RWPE2 (cell line): ENCODE results near the gene BRIP1.

Experiments
- ATAC-seq: fragments of 200-7000 bp; cut with Tn5 transposase; 3 replicates; pipeline ENCODE4 v1.9.1; 2021; ENCODE audit warnings: low read depth
- DNase-seq: peaks from one replicate; pipeline ENCODE4 v3.0.0-alpha.2; 2020; ENCODE audit warnings: low spot score
- H3K27ac ChIP-seq: fragments of 450-650 bp; 2 replicates; pipeline ENCODE4 v1.5.1; 2017; ENCODE audit warnings: mild to moderate bottlenecking; ENCODE audit not compliant: poor library complexity, severe bottlenecking
- H3K27me3 ChIP-seq: fragments of 250-450 bp; sonication (Bioruptor Pico); 2 replicates; pipeline ENCODE4 v1.5.1; 2021; ENCODE audit warnings: mild to moderate bottlenecking, moderate library complexity; ENCODE audit not compliant: insufficient read depth, poor library complexity, severe bottlenecking
- H3K36me3 ChIP-seq: fragments of 250-450 bp; sonication (Bioruptor Pico); 2 replicates; pipeline ENCODE4 v1.5.1; 2020; ENCODE audit warnings: low read depth, mild to moderate bottlenecking, moderate library complexity
- H3K4me1 ChIP-seq: fragments of 250-450 bp; sonication (Bioruptor Pico); 2 replicates; pipeline ENCODE4 v1.5.1; 2021; ENCODE audit warnings: mild to moderate bottlenecking, moderate library complexity; ENCODE audit not compliant: insufficient read depth, poor library complexity, severe bottlenecking
- H3K4me3 ChIP-seq: fragments of 250-450 bp; sonication (Bioruptor Pico); 2 replicates; pipeline ENCODE4 v1.5.1; 2021; ENCODE audit warnings: mild to moderate bottlenecking, moderate library complexity; ENCODE audit not compliant: severe bottlenecking
- H3K9me3 ChIP-seq: fragments of 250-450 bp; sonication (Bioruptor Pico); 2 replicates; pipeline ENCODE4 v1.5.1; 2021; ENCODE audit warnings: mild to moderate bottlenecking, moderate library complexity; ENCODE audit not compliant: severe bottlenecking
- TF ChIP-seq, protein P1 (sequence below): fragments of 450-650 bp; IDR thresholded peaks from one replicate; pipeline ENCODE4 v1.5.1; 2017; ENCODE audit warnings: mild to moderate bottlenecking, moderate library complexity; ENCODE audit not compliant: poor library complexity, severe bottlenecking

The BRIP1 gene

DNA sequence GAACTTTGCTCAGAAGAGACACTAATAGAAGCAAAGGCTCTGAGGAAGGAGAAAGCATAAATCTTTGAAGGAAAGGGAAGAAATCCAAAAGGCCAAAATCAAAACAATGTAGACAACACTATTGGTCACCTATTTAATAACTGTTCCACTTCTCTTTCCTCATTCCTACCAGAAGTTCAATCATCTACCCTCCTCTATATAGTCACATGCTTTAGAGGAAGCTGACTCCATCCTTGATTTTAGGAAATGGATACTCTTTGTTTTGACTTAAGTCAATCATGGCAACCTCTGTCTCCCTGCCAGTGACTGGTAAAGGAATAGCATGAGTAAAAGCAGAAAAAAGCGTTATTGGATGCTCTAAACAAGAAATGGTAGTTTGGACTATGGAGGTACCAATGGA, 7.3 kb downstream of the BRIP1 start:
- H3K9me3 ChIP-seq, result no peaks in the 10 kb centered on the region
- H3K27me3 ChIP-seq, result no peaks in the 10 kb centered on the region
- no peak overlapping the region for H3K27ac ChIP-seq
- DNase-seq (no peak), ATAC-seq (no peak)
- TF ChIP-seq, protein P1, sequence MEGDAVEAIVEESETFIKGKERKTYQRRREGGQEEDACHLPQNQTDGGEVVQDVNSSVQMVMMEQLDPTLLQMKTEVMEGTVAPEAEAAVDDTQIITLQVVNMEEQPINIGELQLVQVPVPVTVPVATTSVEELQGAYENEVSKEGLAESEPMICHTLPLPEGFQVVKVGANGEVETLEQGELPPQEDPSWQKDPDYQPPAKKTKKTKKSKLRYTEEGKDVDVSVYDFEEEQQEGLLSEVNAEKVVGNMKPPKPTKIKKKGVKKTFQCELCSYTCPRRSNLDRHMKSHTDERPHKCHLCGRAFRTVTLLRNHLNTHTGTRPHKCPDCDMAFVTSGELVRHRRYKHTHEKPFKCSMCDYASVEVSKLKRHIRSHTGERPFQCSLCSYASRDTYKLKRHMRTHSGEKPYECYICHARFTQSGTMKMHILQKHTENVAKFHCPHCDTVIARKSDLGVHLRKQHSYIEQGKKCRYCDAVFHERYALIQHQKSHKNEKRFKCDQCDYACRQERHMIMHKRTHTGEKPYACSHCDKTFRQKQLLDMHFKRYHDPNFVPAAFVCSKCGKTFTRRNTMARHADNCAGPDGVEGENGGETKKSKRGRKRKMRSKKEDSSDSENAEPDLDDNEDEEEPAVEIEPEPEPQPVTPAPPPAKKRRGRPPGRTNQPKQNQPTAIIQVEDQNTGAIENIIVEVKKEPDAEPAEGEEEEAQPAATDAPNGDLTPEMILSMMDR, result no peak
- H3K36me3 ChIP-seq, result peaks cover 98% of the 10 kb centered on the region
- no peak overlapping the region for H3K4me3 ChIP-seq
- H3K4me1 ChIP-seq, result peaks cover 10% of the 10 kb centered on the region

DNA sequence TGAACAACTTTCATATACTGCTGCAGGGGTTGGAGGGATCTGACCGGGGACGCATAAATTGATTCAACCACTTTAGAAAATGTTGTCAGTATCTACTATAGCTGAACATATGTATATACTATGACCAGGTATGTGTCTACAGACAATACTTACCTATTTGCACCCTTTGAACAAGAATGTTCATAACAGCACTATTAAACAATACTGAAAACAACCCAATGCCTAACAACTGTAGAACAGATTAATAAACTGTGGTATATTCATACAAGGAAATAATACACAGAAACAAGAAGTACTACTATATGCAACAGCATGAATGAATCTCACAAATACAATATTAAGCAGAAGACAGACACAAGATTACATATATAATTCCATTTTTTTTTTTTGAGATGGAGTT, 10.5 kb downstream of the BRIP1 start:
- no peaks in the 10 kb centered on the region for H3K27me3 ChIP-seq
- H3K4me1 ChIP-seq, result no peaks in the 10 kb centered on the region
- no peak overlapping the region for H3K27ac ChIP-seq
- DNase-seq (no peak), ATAC-seq (no peak)
- H3K4me3 ChIP-seq, result no peak overlapping the region
- H3K9me3 ChIP-seq, result no peaks in the 10 kb centered on the region
- TF ChIP-seq, protein P1, result no peak
- H3K36me3 ChIP-seq, result peaks cover 98% of the 10 kb centered on the region

DNA sequence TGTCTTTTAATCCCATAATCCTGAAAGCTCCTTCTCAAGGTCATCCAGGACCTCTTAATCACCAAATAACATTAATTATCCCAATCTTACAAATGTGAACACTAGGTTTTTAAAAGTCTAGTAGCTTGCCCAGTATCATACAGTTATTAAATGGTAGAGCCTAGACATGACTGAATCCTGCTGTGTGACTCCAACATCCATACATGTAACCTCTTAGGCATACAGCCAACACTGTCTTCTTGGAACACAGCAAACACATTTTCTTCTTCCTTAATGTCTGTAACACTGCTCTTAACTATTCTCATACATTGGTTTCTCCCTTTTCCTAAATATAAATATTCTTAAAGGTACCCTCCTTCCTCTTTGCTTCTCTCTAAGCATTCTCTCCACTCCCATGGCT, 13.7 kb downstream of the BRIP1 start:
- Histone ChIP-seq H3K9me3 (no peaks in the 10 kb centered on the region), H3K4me3 (no peak overlapping the region), H3K27me3 (no peaks in the 10 kb centered on the region), H3K4me1 (no peaks in the 10 kb centered on the region), H3K36me3 (peaks cover 97% of the 10 kb centered on the region), H3K27ac (no peak overlapping the region)
- TF ChIP-seq, protein P1, result no peak
- no peak for DNase-seq
- no peak for ATAC-seq

DNA sequence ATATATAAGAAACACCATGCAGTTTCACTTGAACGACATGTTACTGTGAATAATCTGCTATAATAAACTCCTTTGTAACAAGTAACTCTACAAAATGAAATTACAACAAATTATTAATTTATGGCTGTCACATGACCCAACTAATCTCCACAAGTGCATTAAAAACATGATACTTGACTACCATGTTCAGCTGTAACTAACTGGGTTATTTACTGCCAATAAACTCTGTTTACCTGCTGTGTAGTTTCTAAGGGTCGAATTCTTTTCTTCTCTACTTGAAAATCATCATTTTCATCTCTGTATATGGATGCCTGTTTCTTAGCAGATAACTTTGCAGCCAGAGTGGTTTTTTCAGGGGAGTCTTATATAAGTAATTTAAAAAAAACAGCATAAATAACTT, 14.4 kb downstream of the BRIP1 start:
- TF ChIP-seq, protein P1, result no peak
- Histone ChIP-seq H3K36me3 (peaks cover 98% of the 10 kb centered on the region), H3K4me1 (no peaks in the 10 kb centered on the region), H3K4me3 (no peak overlapping the region), H3K27me3 (no peaks in the 10 kb centered on the region), H3K27ac (no peak overlapping the region), H3K9me3 (no peaks in the 10 kb centered on the region)
- DNase-seq (no peak), ATAC-seq (no peak)

DNA sequence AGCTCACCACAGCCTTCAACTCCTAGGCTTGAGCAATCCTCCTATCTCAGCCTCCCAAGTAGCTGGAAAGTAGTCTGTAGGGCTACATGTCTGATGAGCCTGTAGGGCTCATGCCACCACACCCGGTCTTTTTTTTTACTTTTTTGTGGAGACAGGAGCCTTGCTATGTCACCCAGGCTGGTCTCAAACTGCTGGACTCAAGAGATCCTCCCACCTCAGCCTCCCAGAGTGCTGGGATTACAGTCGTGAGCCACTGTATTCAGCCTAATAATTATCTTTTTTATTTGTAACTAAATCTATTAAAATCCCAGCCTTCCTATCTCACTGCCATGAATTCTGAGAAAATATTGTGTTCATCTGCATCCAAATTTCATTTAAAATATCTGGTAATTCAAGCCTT, 15.1 kb downstream of the BRIP1 start:
- Histone ChIP-seq H3K27ac (no peak overlapping the region), H3K36me3 (peaks cover 98% of the 10 kb centered on the region)
- TF ChIP-seq, protein P1, result no peak

More for the DNA sequence above, 15.1 kb downstream of the BRIP1 start:
- no peak for DNase-seq
- no peak for ATAC-seq
- Histone ChIP-seq H3K4me3 (no peak overlapping the region), H3K27me3 (no peaks in the 10 kb centered on the region), H3K4me1 (no peaks in the 10 kb centered on the region), H3K9me3 (no peaks in the 10 kb centered on the region)
